ENCODE measurements around the gene OR2A7. TPM values are rescaled to one million over a fixed set of nuclear protein-coding genes. Genes with fewer than 3 reads are reported as not detected.
"Not testable (repeated sequence)": the region's sequence is repeated elsewhere in the genome, so short reads cannot be mapped to it uniquely, and the experiment has no call there.

The OR2A7 gene
- total and polyA plus RNA-seq, 2 donors (not counting 1 experiment from before 2014, with no cell fraction given), result 2.7 to 3.3 TPM

DNA sequence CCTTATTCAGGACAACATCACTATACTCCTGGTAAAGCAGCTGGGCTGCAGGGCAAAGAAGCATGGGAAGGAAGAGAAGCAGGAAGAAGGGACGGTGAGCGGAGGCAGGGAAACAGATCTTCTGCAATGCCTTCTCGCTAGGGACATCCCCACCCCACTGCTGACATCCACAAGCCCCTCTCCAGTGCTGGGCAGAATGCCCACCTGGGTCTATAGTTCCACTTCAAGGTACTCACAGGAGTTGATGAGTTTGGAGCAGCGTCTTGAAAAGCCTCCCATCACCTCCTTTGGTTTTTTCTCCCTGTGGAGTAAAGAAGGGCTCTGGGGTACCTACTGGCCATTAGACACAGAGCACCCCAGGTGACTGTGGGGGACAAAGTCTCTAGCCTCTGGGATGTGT, 17.9 kb upstream of the OR2A7 start:
- H3K4me1 ChIP-seq (ENCODE audit: control insufficient read depth in 2 of 2, insufficient read depth in 2 of 2, low read length in 2 of 2); H3K27ac Mint-ChIP-seq; intact Hi-C loops (cut with micrococcal nuclease); H3K4me3 ChIP-seq (ENCODE audit: control extremely low read depth in 1 of 5, extremely low read depth in 1 of 5, insufficient read depth in 1 of 5, low read depth in 2 of 5, low read length in 4 of 5); H2AFZ ChIP-seq (ENCODE audit: insufficient read depth, low read depth, low read length, poor library complexity, severe bottlenecking); ATAC-seq (ENCODE audit: low read depth); H3K79me2 ChIP-seq (ENCODE audit: control insufficient read depth, insufficient read depth, low read length); DNase-seq; H3K27ac ChIP-seq (ENCODE audit: low read length in 2 of 2); H3K9me3 ChIP-seq (ENCODE audit: control extremely low read depth in 1 of 3, control insufficient read depth in 2 of 3, insufficient read depth in 1 of 3, low read length in 2 of 3); H4K20me1 ChIP-seq (ENCODE audit: control insufficient read depth, insufficient read depth, low read length, poor library complexity, severe bottlenecking); H3K9ac ChIP-seq (ENCODE audit: low read length); H3K27me3 Mint-ChIP-seq; H3K4me2 ChIP-seq (replicated peaks; ENCODE audit: low read depth, low read length, poor library complexity, severe bottlenecking); CTCF ChIA-PET; H3K4me3 Mint-ChIP-seq; H3K36me3 ChIP-seq (replicated peaks in 1 of 2; ENCODE audit: control extremely low read depth in 1 of 2, control insufficient read depth in 1 of 2, extremely low read depth in 1 of 2, insufficient read depth in 2 of 2, low read length in 1 of 2); POLR2A ChIA-PET; H3K4me1 Mint-ChIP-seq; H3K9me3 Mint-ChIP-seq (ENCODE audit: insufficient read depth); H3K27me3 ChIP-seq (replicated peaks in 1 of 4; ENCODE audit: control extremely low read depth in 1 of 4, control insufficient read depth in 3 of 4, insufficient read depth in 4 of 4, low read length in 3 of 4): not testable (repeated sequence)
- 100% methylated on average over 1 of the region's 4 CpGs for WGBS (ENCODE audit: insufficient coverage)

DNA sequence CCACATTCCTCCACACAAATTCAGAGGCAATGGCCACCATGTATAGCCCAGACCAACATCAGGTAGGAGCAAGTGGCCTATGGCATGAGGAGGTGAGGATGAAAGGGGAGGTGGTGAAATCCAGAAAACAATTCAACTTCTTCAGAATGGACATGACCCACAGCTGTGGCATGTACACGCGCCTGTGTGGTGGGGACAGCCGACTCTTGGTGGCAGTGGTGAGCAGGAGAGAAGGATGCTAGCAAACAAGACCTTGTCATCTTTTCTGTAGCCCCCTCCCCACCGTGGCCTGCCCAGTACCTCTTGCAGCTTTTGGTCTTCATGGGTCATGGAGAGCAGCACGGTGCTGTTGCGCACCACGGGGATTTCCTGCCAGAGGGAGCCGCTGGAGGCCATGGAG, 17.4 kb upstream of the OR2A7 start:
- no CpG with 5 or more reads among the region's 8 CpGs for WGBS (ENCODE audit: insufficient coverage)
- CTCF ChIA-PET; H3K4me1 ChIP-seq (ENCODE audit: control insufficient read depth in 2 of 2, insufficient read depth in 2 of 2, low read length in 2 of 2); H3K27ac ChIP-seq (ENCODE audit: low read length in 2 of 2); H3K4me3 ChIP-seq (ENCODE audit: control extremely low read depth in 1 of 5, extremely low read depth in 1 of 5, insufficient read depth in 1 of 5, low read depth in 2 of 5, low read length in 4 of 5); H3K9ac ChIP-seq (ENCODE audit: low read length); intact Hi-C loops (cut with micrococcal nuclease); H3K27me3 ChIP-seq (replicated peaks in 1 of 4; ENCODE audit: control extremely low read depth in 1 of 4, control insufficient read depth in 3 of 4, insufficient read depth in 4 of 4, low read length in 3 of 4); H3K4me2 ChIP-seq (replicated peaks; ENCODE audit: low read depth, low read length, poor library complexity, severe bottlenecking); H3K27ac Mint-ChIP-seq; H2AFZ ChIP-seq (ENCODE audit: insufficient read depth, low read depth, low read length, poor library complexity, severe bottlenecking); H3K79me2 ChIP-seq (ENCODE audit: control insufficient read depth, insufficient read depth, low read length); DNase-seq; POLR2A ChIA-PET; H3K4me1 Mint-ChIP-seq; ATAC-seq (ENCODE audit: low read depth); H3K9me3 ChIP-seq (ENCODE audit: control extremely low read depth in 1 of 3, control insufficient read depth in 2 of 3, insufficient read depth in 1 of 3, low read length in 2 of 3); H3K4me3 Mint-ChIP-seq; H3K36me3 ChIP-seq (replicated peaks in 1 of 2; ENCODE audit: control extremely low read depth in 1 of 2, control insufficient read depth in 1 of 2, extremely low read depth in 1 of 2, insufficient read depth in 2 of 2, low read length in 1 of 2); H4K20me1 ChIP-seq (ENCODE audit: control insufficient read depth, insufficient read depth, low read length, poor library complexity, severe bottlenecking); H3K9me3 Mint-ChIP-seq (ENCODE audit: insufficient read depth); H3K27me3 Mint-ChIP-seq: not testable (repeated sequence)

DNA sequence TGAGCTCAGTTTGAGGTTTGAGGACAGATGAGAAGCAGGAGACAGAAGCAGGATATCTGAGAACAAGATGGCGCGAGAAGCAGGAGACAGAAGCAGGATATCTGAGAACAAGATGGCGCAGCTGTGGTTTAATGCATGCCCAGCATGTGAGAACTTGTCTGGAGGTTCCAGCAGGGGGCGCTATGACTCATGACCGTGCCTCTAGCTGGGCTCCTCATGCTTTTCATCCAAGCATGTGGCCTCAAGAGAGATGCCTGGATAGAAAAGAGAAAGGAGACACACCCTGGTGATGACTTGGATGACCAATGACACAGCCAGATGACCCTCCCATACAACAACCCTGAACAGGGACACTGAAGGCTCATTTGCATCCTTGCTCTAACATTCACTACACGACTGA, 15.4 kb upstream of the OR2A7 start:
- H2AFZ ChIP-seq (ENCODE audit: insufficient read depth, low read depth, low read length, poor library complexity, severe bottlenecking); intact Hi-C loops (cut with micrococcal nuclease); H3K79me2 ChIP-seq (ENCODE audit: control insufficient read depth, insufficient read depth, low read length); H3K4me3 ChIP-seq (ENCODE audit: control extremely low read depth in 1 of 5, extremely low read depth in 1 of 5, insufficient read depth in 1 of 5, low read depth in 2 of 5, low read length in 4 of 5); CTCF ChIA-PET; DNase-seq; H3K9me3 Mint-ChIP-seq (ENCODE audit: insufficient read depth); H3K27me3 ChIP-seq (replicated peaks in 1 of 4; ENCODE audit: control extremely low read depth in 1 of 4, control insufficient read depth in 3 of 4, insufficient read depth in 4 of 4, low read length in 3 of 4); H3K9ac ChIP-seq (ENCODE audit: low read length); H3K36me3 ChIP-seq (replicated peaks in 1 of 2; ENCODE audit: control extremely low read depth in 1 of 2, control insufficient read depth in 1 of 2, extremely low read depth in 1 of 2, insufficient read depth in 2 of 2, low read length in 1 of 2); H4K20me1 ChIP-seq (ENCODE audit: control insufficient read depth, insufficient read depth, low read length, poor library complexity, severe bottlenecking); H3K27ac ChIP-seq (ENCODE audit: low read length in 2 of 2); POLR2A ChIA-PET; H3K9me3 ChIP-seq (ENCODE audit: control extremely low read depth in 1 of 3, control insufficient read depth in 2 of 3, insufficient read depth in 1 of 3, low read length in 2 of 3); H3K27ac Mint-ChIP-seq; H3K27me3 Mint-ChIP-seq; H3K4me3 Mint-ChIP-seq; H3K4me1 ChIP-seq (ENCODE audit: control insufficient read depth in 2 of 2, insufficient read depth in 2 of 2, low read length in 2 of 2); H3K4me1 Mint-ChIP-seq; ATAC-seq (ENCODE audit: low read depth); H3K4me2 ChIP-seq (replicated peaks; ENCODE audit: low read depth, low read length, poor library complexity, severe bottlenecking): not testable (repeated sequence)
- WGBS (ENCODE audit: insufficient coverage), result 100% methylated on average over 2 of the region's 6 CpGs

DNA sequence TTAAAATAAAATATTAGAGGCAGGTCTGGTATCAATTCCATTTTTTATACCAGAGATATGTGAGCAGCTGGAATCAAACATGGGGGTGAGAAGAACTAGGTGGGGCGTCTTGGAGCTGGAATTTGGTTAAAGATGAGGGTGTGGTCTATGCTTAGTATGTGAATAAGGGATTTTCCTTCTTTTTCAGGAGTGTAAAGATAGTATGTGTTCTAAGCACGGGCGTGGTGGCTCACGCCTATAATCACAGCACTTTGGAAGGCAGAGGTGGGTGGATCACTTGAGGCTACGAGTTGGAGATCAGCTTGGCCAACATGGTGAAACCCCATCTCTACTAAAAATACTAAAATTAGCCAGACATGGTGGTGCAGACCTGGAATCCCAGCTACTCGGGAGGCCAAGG, 10.7 kb upstream of the OR2A7 start:
- H3K9me3 Mint-ChIP-seq (ENCODE audit: insufficient read depth); H4K20me1 ChIP-seq (ENCODE audit: control insufficient read depth, insufficient read depth, low read length, poor library complexity, severe bottlenecking); H3K4me1 Mint-ChIP-seq; H3K27me3 ChIP-seq (replicated peaks in 1 of 4; ENCODE audit: control extremely low read depth in 1 of 4, control insufficient read depth in 3 of 4, insufficient read depth in 4 of 4, low read length in 3 of 4); H3K36me3 ChIP-seq (replicated peaks in 1 of 2; ENCODE audit: control extremely low read depth in 1 of 2, control insufficient read depth in 1 of 2, extremely low read depth in 1 of 2, insufficient read depth in 2 of 2, low read length in 1 of 2); H3K4me3 Mint-ChIP-seq; intact Hi-C loops (cut with micrococcal nuclease); H3K4me2 ChIP-seq (replicated peaks; ENCODE audit: low read depth, low read length, poor library complexity, severe bottlenecking); H3K4me1 ChIP-seq (ENCODE audit: control insufficient read depth in 2 of 2, insufficient read depth in 2 of 2, low read length in 2 of 2); DNase-seq; H3K4me3 ChIP-seq (ENCODE audit: control extremely low read depth in 1 of 5, extremely low read depth in 1 of 5, insufficient read depth in 1 of 5, low read depth in 2 of 5, low read length in 4 of 5); POLR2A ChIA-PET; H3K27ac Mint-ChIP-seq; H3K9me3 ChIP-seq (ENCODE audit: control extremely low read depth in 1 of 3, control insufficient read depth in 2 of 3, insufficient read depth in 1 of 3, low read length in 2 of 3); H3K79me2 ChIP-seq (ENCODE audit: control insufficient read depth, insufficient read depth, low read length); H3K9ac ChIP-seq (ENCODE audit: low read length); ATAC-seq (ENCODE audit: low read depth); H3K27ac ChIP-seq (ENCODE audit: low read length in 2 of 2); H3K27me3 Mint-ChIP-seq; CTCF ChIA-PET; H2AFZ ChIP-seq (ENCODE audit: insufficient read depth, low read depth, low read length, poor library complexity, severe bottlenecking): not testable (repeated sequence)
- WGBS (ENCODE audit: insufficient coverage), result no CpG with 5 or more reads among the region's 6 CpGs
